Activated B cell treated with CpG ODN at 0.5 μM for 24 hours (primary cell): Measurements from ENCODE around the gene EGFR. TPM values are rescaled to one million over a fixed set of nuclear protein-coding genes. Genes with fewer than 3 reads are reported as not detected.

ENCODE experiments used
- ATAC-seq: fragments of 200-7000 bp; cut with Tn5 transposase; one replicate; pipeline ENCODE4 v1.10.0; 2021; ENCODE audit warnings: low read depth, mild to moderate bottlenecking, moderate library complexity
- CTCF ChIA-PET: fragments of 350-600 bp; sonication (Branson Sonifier 250); formaldehyde crosslinking; loops from one replicate; lab custom pipeline; 2021; ENCODE audit warnings: antibody characterized with exemption; lab: Charles Lee
- POLR2A ChIA-PET: fragments of 350-600 bp; sonication (Branson Sonifier 250); formaldehyde crosslinking; loops from one replicate; lab custom pipeline; 2021; ENCODE audit warnings: antibody characterized with exemption; lab: Charles Lee
- DNase-seq: peaks from one replicate; pipeline ENCODE4 v3.0.0; 2022
- H3K27ac Mint-ChIP-seq: one replicate; pipeline ENCODE4 v1.8.0; 2020; ENCODE audit warnings: mixed read lengths
- H3K27me3 Mint-ChIP-seq: one replicate; pipeline ENCODE4 v1.8.0; 2021; ENCODE audit warnings: mixed read lengths
- H3K36me3 Mint-ChIP-seq: one replicate; pipeline ENCODE4 v1.8.0; 2021; ENCODE audit warnings: low read depth, mixed read lengths
- H3K4me1 Mint-ChIP-seq: one replicate; pipeline ENCODE4 v1.8.0; 2021; ENCODE audit warnings: mixed read lengths
- H3K4me3 Mint-ChIP-seq: one replicate; pipeline ENCODE4 v1.8.0; 2020; ENCODE audit warnings: mild to moderate bottlenecking, mixed read lengths
- H3K9me3 Mint-ChIP-seq: one replicate; pipeline ENCODE4 v1.8.0; 2020; ENCODE audit warnings: mixed read lengths
- CTCF ChIP-seq: fragments of 200-600 bp; IDR thresholded peaks from one replicate; pipeline ENCODE4 v1.8.0; 2022; ENCODE audit warnings: antibody characterized with exemption, mild to moderate bottlenecking
- intact Hi-C: fragments of 100-400 bp; cut with micrococcal nuclease; formaldehyde crosslinking; loops from one replicate; pipeline ENCODE4 v1.15.1; 2024
- total RNA-seq: library from RNA; stranded (reverse); gene quantifications from 2 replicates; pipeline ENCODE4 v1.2.3, GENCODE V29; 2022

The EGFR gene
- total RNA-seq, 1 donor from 2014 or later = not detected

DNA sequence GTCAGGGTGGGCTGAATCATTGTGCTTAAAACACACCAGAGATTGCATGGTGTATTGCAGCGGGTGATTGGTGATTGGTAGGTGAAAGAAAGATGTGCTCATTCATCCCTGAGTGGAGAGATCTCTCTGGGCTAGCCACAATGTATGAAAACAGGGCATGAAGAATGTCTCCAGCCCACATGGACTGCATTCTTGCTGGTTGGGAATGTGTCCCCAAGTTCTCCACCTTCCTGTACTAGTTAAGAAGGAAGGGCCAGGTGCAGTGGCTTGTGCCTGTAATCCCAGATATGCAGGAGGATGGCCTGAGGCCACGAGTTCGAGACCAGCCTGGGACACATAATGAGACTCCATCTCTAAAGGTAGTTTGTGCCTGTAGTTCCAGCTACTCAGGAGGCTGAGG is 232.5 kb downstream of the EGFR start:
- no peak overlapping the region for H3K4me3 Mint-ChIP-seq
- no peak overlapping the region for H3K27ac Mint-ChIP-seq
- intact Hi-C loops = loop anchor here (10.0 kb wide), 1 partner anchor 377 kb away; no protein-coding TSS in a partner anchor
- ATAC-seq (no peak), DNase-seq (no peak)
- H3K4me1 Mint-ChIP-seq = peaks cover 16% of the 10 kb centered on the region
- ChIA-PET POLR2A (no interaction called here), CTCF (no interaction called here)
- no peaks in the 10 kb centered on the region for H3K9me3 Mint-ChIP-seq
- H3K27me3 Mint-ChIP-seq = peaks cover 36% of the 10 kb centered on the region
- no peaks in the 10 kb centered on the region for H3K36me3 Mint-ChIP-seq
- TF ChIP-seq CTCF = no peak

- H3K4me3 Mint-ChIP-seq = no peak overlapping the region
- no peak for TF ChIP-seq CTCF
- ChIA-PET CTCF (interaction anchor here (1.2 kb wide), 1 partner anchor 478 kb away, joined by 10 read pairs; no protein-coding TSS in a partner anchor), POLR2A (no interaction called here)
- no peaks in the 10 kb centered on the region for H3K9me3 Mint-ChIP-seq
- ATAC-seq (no peak), DNase-seq (no peak)
- no peaks in the 10 kb centered on the region for H3K36me3 Mint-ChIP-seq
- peaks cover 16% of the 10 kb centered on the region for H3K4me1 Mint-ChIP-seq
- intact Hi-C loops = loop anchor here (10.0 kb wide), 1 partner anchor 377 kb away; no protein-coding TSS in a partner anchor
- H3K27ac Mint-ChIP-seq = no peak overlapping the region
- peaks cover 41% of the 10 kb centered on the region for H3K27me3 Mint-ChIP-seq
Observed at GRCh38 chr7:55251911-55252310, 233.1 kb downstream of the EGFR start.

- ChIA-PET POLR2A (no interaction called here), CTCF (interaction anchor here (1.2 kb wide), 1 partner anchor 478 kb away, joined by 10 read pairs; no protein-coding TSS in a partner anchor)
- ATAC-seq (no peak), DNase-seq (no peak)
- Mint-ChIP-seq H3K4me3 (no peak overlapping the region), H3K9me3 (no peaks in the 10 kb centered on the region), H3K4me1 (peaks cover 16% of the 10 kb centered on the region), H3K36me3 (no peaks in the 10 kb centered on the region), H3K27ac (no peak overlapping the region), H3K27me3 (peaks cover 41% of the 10 kb centered on the region)
- intact Hi-C loops = loop anchor here (10.0 kb wide), 1 partner anchor 378 kb away; no protein-coding TSS in a partner anchor
- TF ChIP-seq CTCF = no peak
Observed at GRCh38 chr7:55252386-55252785, 233.6 kb downstream of the EGFR start.

DNA sequence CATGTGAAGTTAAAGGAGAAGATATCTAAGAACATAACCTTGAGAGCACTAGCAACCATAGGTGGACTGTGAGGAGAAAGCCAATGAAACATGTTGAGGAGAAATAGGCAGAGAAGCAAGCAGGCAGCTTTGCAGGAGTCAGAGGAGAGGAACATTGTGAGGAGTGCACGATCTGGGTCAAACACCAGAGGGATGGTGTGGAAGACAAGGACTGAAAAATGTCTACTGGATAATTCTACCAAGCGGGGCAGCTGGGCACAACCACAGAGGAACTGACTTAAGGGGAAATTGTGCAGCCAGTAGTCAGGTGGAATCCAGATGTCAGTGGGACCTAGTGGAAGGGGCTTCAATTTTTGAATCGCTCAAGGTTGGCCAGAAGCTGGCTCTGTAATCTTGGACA is 234.4 kb downstream of the EGFR start:
- no peak for DNase-seq
- POLR2A ChIA-PET = interaction anchor here (0.8 kb wide), 1 partner anchor 494 kb away, joined by 3 read pairs; the partner anchor contains the start of gene SEC61G
- H3K36me3 Mint-ChIP-seq = no peaks in the 10 kb centered on the region

More for the DNA sequence above, 234.4 kb downstream of the EGFR start:
- TF ChIP-seq CTCF = no peak
- CTCF ChIA-PET = interaction anchor here (0.8 to 4.0 kb wide), 4 partner anchors 28 to 481 kb away, joined by 3 to 129 read pairs (median 10); no protein-coding TSS in a partner anchor
- Mint-ChIP-seq H3K27me3 (peaks cover 41% of the 10 kb centered on the region), H3K4me3 (no peak overlapping the region), H3K4me1 (peaks cover 16% of the 10 kb centered on the region), H3K27ac (no peak overlapping the region), H3K9me3 (no peaks in the 10 kb centered on the region)
- intact Hi-C loops = loop anchor here (10.0 kb wide), 1 partner anchor 378 kb away; no protein-coding TSS in a partner anchor
- ATAC-seq = no peak
